HG03460 (cell line): ENCODE results near the gene PSG3.
"Not testable (repeated sequence)": the region's sequence is repeated elsewhere in the genome, so short reads cannot be mapped to it uniquely, and the experiment has no call there.

Experiments used
- ATAC-seq: cut with Tn5 transposase; IDR thresholded peaks from one replicate; pipeline ENCODE4 v1.9.1; 2021; ENCODE audit not compliant: unreplicated experiment

PSG3 gene

GRCh38 chr19:42740381-42740780 is at the start of gene PSG3:
Gene PSG3 (minus strand): TSS chr19:42740481. CDS start chr19:42740384, 97 bp downstream.
- not testable (repeated sequence) for ATAC-seq

- ATAC-seq: not testable (repeated sequence)
Measured at GRCh38 chr19:42788766-42789165, 48.5 kb upstream of the PSG3 start.

DNA sequence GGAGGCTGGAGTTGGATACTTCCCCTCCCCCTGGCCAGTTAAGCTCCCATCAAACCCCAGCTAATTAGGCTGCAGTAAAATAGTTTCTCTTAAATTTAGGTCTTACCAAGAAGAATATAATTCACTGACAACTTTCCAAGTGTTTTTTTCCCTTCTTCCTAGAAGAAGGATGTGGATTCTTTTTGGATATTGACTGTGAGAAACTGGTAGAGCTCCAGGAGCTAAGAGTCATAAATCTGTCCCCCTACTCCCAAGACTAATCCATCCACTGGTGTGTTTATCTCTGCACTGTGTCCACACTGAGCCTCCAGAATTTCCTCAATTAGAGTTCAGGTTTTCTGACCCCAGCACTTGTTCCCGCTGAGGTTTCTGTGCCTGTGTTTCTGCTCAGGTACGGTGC is 47.5 kb upstream of the PSG3 start:
- ATAC-seq: not testable (repeated sequence)

GRCh38 chr19:42776750-42777612 is 36.7 kb upstream of the PSG3 start:
- ATAC-seq: not testable (repeated sequence)

GRCh38 chr19:42774510-42775158 is 34.4 kb upstream of the PSG3 start:
- ATAC-seq: not testable (repeated sequence)

GRCh38 chr19:42767319-42767718 is 27.0 kb upstream of the PSG3 start:
- ATAC-seq: not testable (repeated sequence)

DNA sequence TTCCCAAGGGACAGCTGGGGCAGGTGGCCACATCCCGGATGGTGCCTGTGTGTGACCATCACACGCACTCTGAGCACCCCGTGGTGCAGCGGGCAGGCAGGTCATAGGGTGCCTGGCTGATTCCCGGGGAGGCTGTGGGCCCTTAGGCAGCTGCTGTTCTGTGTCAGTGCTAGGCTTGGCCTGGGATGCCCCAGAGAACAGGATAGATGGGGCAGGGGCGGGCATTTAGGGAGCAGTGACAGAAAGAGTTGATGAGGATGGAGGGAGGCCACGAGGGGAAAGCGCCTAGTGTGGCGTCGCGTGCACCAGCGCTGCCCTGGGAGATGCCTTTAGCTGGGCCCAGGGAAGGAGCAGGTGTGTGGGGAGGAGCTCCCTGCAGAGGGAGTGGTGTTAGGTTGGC is 26.6 kb upstream of the PSG3 start:
- not testable (repeated sequence) for ATAC-seq

DNA sequence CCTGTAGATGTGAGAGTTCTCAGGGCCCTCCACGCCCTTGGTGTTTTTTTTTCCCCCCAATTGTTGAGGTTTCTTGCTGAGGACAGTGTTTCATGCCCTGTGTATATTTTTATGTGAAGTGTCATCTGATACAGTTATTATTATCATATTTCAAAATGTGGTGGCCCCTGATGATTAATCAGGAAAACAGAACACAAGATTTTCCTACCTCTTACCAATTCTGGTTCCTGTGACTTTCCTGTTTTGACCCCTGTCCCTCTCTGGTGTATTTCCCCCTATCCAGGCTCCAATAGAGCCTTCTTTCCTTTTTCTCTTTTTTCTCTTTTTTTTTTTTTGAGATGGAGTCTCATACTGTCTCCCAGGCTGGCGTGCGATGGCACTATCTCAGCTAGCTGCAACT is 24.6 kb upstream of the PSG3 start:
- no peak for ATAC-seq

GRCh38 chr19:42762789-42763188 is 22.5 kb upstream of the PSG3 start:
- ATAC-seq: no peak

DNA sequence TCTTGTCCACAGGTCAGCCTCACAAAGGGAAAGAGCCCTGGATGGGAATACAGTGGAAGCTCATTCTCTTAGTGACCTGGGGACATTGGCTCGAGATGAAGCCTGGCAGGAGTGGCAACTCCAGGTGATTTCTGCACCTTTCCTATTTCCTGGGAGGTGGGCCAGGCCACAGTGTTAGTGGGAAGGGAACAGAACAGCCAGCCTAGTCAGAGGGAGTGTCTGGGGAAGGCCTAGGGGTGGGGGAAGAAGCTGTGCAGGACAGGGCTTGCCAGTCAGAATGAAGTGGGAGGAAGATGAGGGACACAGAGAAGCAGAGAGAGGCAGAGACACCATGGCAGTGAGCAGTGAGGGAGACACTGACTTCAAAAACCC is 21.6 kb upstream of the PSG3 start:
- not testable (repeated sequence) for ATAC-seq

DNA sequence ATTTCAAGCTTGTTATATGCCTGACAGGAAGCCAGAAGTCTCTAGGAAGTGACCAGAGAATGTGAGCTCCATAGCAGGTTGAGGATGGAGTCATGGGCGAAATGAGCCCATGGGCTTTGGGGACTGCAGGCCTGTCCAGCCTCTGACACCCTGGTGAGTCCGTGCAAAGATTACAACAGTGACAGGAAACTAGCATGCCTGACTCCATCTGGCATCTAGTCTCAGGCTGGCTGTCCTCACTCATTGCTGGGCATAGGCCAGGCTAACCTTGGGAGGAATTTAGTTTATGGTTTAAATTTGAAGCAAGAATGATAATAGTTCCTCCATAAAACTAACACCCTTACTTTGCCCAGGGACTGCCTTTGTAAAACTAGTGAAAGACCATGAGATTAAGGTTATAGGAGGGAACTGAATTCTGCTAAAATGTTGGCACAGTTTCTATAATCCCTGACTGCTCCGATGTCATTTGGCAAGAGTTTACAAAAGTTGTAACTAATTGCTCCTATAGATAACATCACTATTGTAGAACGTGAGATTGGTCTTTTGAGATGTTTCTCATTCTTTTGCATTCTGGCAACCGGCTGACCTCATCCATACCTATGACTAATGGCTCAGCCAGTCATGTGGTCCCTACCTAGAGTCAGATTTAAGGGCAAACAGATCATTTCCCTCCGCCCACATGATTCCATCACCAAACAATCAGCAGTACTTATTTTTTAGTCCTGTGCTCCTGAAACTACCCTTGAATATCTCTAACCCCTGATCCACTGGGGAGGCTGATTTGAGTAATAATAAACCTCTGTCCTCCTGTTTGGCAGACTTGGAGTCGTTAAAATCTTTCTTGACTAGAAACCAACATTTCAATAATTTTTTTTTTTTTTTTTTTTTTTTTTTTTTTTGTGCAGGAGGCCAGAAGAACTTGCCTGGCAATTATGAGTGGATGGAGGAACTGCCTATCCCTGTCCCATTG is 21.0 kb upstream of the PSG3 start:
- ATAC-seq: not testable (repeated sequence)

- not testable (repeated sequence) for ATAC-seq
Measured at GRCh38 chr19:42758667-42759066, 18.4 kb upstream of the PSG3 start.

DNA sequence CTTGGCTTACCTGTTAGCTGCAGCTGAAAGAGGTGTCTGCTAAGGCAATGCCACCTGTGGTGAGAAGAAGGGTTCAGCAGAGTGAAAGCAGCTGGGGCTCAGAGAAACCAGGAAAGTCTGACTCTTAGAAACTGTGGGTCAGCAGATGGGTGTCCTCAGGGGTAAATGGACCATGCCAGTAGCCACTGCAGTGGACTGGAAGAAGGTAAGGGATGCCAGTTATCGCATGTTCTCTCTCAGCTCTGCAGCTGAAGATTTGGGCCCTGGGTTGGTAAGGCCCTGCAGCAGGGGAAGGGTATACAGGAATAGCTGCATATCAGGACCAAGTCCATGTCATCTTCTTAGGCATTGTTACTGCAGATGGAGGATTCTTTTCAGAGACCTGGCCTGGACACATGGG is 12.0 kb upstream of the PSG3 start:
- ATAC-seq: not testable (repeated sequence)

GRCh38 chr19:42741726-42742607 is 1.7 kb upstream of the PSG3 start:
- not testable (repeated sequence) for ATAC-seq

GRCh38 chr19:42737581-42738011 is 2.7 kb downstream of the PSG3 start:
- not testable (repeated sequence) for ATAC-seq

GRCh38 chr19:42728341-42728740 is 11.9 kb downstream of the PSG3 start:
- not testable (repeated sequence) for ATAC-seq

DNA sequence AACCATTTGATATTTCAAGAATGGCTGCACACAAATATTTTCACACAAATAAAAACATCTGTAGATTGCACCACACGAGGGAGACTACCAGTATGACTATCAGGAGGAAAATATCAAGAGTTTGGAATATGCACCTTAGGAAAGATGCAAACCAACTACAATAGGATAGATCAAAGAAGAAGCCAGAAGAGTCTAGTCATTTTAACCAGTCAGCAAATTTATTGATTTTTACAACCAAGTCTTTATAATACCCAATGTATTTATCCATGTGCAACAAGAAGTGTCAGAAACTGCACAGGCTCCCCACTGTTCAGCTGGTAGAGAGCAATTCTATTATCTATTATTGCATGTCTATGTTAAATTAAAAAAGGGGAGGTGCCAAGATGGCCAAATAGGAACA is 26.3 kb downstream of the PSG3 start:
- not testable (repeated sequence) for ATAC-seq

DNA sequence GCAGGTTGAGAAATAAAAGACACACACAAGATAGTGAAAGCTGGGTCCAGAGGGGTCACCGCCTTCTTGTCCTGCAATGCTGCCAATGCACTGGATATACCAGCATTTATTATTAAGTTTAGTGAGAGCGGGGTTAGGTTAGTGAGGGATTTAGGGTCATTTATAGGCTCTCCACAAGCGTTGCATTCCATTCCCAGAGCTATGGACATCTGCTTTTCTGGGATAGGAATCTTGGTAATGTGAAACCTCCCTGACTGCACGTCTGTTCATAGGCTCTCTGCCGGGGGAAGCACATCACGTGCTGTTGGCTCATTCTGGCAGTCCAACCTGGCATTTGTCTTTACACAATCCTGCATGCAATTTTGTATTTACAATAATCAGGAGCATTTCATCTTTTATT is 27.5 kb downstream of the PSG3 start:
- ATAC-seq: not testable (repeated sequence)

DNA sequence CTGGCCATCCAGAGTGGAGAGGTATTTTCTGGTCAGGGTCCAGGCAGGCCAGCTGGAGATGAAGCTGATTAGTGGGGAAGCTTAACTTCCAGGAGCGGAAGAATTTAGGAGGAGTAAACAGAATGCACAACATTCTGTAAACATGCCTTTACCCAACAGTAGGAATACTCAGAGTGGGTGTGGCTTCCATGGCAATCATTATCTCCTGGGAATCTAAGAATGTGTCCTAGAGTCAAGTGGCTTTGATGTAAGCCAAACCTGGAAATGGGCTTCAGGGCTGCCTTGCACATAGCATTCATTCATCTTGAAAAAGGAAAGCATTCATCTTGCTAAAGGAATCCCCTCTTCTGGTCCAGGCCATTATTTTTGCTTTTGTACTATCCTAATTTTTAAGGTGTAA is 29.3 kb downstream of the PSG3 start:
- not testable (repeated sequence) for ATAC-seq

DNA sequence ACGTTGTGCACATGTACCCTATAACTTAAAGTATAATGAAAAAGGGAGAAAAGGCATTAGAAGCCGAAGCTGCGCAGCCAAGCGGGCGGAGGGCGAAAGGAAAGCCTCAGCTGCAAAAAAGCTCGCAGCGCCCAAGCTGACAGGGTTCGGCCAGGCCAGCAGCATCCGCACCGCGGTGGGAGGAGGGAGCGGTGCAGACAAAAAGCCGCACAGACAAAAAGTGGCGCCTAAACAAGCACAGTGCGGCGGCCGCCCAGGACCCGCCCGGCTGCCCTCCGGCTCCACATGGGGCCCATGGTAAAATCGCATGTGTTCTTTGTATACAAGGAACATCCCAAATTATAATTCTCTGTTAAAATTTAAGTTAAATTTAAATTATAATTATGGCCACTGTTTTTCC is 42.4 kb downstream of the PSG3 start:
- no peak for ATAC-seq
